SJSA1 (cell line): ENCODE data around the gene CCDC174. TPM values are rescaled to one million over a fixed set of nuclear protein-coding genes. Genes with fewer than 3 reads are reported as not detected.

ENCODE experiments used
- DNase-seq, 2 experiments: peaks; one replicate each; pipeline ENCODE4 v3.0.0-alpha.2; 2015 to 2020; ENCODE audit warnings: low spot score in 2 of 2, low read depth in 1 of 2
- H3K27ac ChIP-seq: fragments of 250-450 bp; sonication (Bioruptor Pico); 2 replicates; pipeline ENCODE4 v1.5.1; 2020; ENCODE audit warnings: mild to moderate bottlenecking, moderate library complexity
- H3K27me3 ChIP-seq: fragments of 250-450 bp; sonication (Bioruptor Pico); replicated peaks from 2 replicates; pipeline ENCODE4 v1.5.1; 2020; ENCODE audit warnings: mild to moderate bottlenecking, moderate library complexity
- H3K36me3 ChIP-seq: fragments of 250-450 bp; sonication (Bioruptor Pico); 2 replicates; pipeline ENCODE4 v1.5.1; 2020; ENCODE audit warnings: mild to moderate bottlenecking
- H3K4me1 ChIP-seq: fragments of 250-450 bp; sonication (Bioruptor Pico); replicated peaks from 2 replicates; pipeline ENCODE4 v1.6.1; 2021; ENCODE audit warnings: mild to moderate bottlenecking
- H3K4me3 ChIP-seq: fragments of 250-450 bp; sonication (Bioruptor Pico); 2 replicates; pipeline ENCODE4 v1.5.1; 2020; ENCODE audit warnings: mild to moderate bottlenecking
- H3K9me3 ChIP-seq: fragments of 250-450 bp; sonication (Bioruptor Pico); replicated peaks from 2 replicates; pipeline ENCODE4 v1.5.1; 2020; ENCODE audit warnings: mild to moderate bottlenecking
- total RNA-seq: library from RNA; depleted of rRNA; stranded (reverse); fragments of >200 nt; shearing (Covaris generic); gene quantifications from 2 replicates; pipeline ENCODE4 v1.2.3, GENCODE V29; 2014; rRNA removed

The CCDC174 gene
- total RNA-seq, 1 experiment from 2014 or later: 15.9 TPM

- no peaks in the 10 kb centered on the region for H3K36me3 ChIP-seq
- no peaks in the 10 kb centered on the region for H3K4me1 ChIP-seq
- no peak for DNase-seq
Measured at GRCh38 chr3:14703791-14704190, 52.2 kb downstream of the CCDC174 start.

GRCh38 chr3:14706096-14706495, 54.5 kb downstream of the CCDC174 start:
- Histone ChIP-seq H3K4me1 (no peaks in the 10 kb centered on the region), H3K27me3 (no peaks in the 10 kb centered on the region), H3K36me3 (no peaks in the 10 kb centered on the region), H3K4me3 (no peak overlapping the region), H3K27ac (no peak overlapping the region), H3K9me3 (no peaks in the 10 kb centered on the region)
- no peak for DNase-seq

More at GRCh38 chr3:14703791-14704190, 52.2 kb downstream of the CCDC174 start:
- no peaks in the 10 kb centered on the region for H3K27me3 ChIP-seq
- no peak overlapping the region for H3K4me3 ChIP-seq
- H3K27ac ChIP-seq: no peak overlapping the region
- H3K9me3 ChIP-seq: no peaks in the 10 kb centered on the region

- no peaks in the 10 kb centered on the region for H3K36me3 ChIP-seq
- no peak overlapping the region for H3K27ac ChIP-seq
- no peak overlapping the region for H3K4me3 ChIP-seq
- H3K27me3 ChIP-seq: peaks cover 3% of the 10 kb centered on the region; the same call in 1 of the 2 replicates
- no peaks in the 10 kb centered on the region for H3K9me3 ChIP-seq
- DNase-seq: no peak
- H3K4me1 ChIP-seq: no peaks in the 10 kb centered on the region
Measured at GRCh38 chr3:14716591-14716990, 65.0 kb downstream of the CCDC174 start.

- no peak for DNase-seq
- H3K9me3 ChIP-seq: no peaks in the 10 kb centered on the region
- H3K36me3 ChIP-seq: no peaks in the 10 kb centered on the region
- no peak overlapping the region for H3K27ac ChIP-seq
- no peak overlapping the region for H3K4me3 ChIP-seq
- peaks cover 3% of the 10 kb centered on the region; the same call in 1 of the 2 replicates for H3K27me3 ChIP-seq
- H3K4me1 ChIP-seq: no peaks in the 10 kb centered on the region
Measured at GRCh38 chr3:14717307-14717706, 65.7 kb downstream of the CCDC174 start.

DNA sequence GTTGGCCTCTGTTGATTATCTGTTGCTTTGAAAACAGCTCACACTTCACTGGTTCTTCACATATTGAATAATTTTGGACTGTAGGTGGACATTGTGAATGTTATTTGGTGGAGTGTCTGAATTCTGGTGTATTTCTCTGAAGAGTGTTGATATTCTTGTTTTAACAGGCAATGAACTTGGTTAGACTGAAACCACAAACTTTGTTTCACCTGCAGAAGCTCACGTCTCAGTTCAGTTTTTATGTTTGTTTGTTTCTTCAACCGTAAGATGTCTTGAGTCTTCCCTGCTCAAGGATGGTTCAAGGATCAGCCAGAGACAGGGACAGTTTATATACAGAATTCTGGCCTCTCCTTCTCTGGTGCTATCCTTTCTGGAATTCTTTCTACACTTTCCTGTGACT, 67.0 kb downstream of the CCDC174 start:
- Histone ChIP-seq H3K4me1 (no peaks in the 10 kb centered on the region), H3K4me3 (no peak overlapping the region), H3K9me3 (no peaks in the 10 kb centered on the region), H3K27me3 (peaks cover 3% of the 10 kb centered on the region; the same call in 1 of the 2 replicates), H3K27ac (no peak overlapping the region), H3K36me3 (no peaks in the 10 kb centered on the region)
- no peak for DNase-seq

GRCh38 chr3:14719006-14719405, 67.4 kb downstream of the CCDC174 start:
- H3K27me3 ChIP-seq: 0 out of 2 replicates have a peak, but pooled peaks cover 3% of the 10 kb centered on the region
- no peaks in the 10 kb centered on the region for H3K4me1 ChIP-seq
- H3K27ac ChIP-seq: no peak overlapping the region
- no peak for DNase-seq
- H3K4me3 ChIP-seq: no peak overlapping the region
- H3K36me3 ChIP-seq: no peaks in the 10 kb centered on the region
- H3K9me3 ChIP-seq: no peaks in the 10 kb centered on the region

DNA sequence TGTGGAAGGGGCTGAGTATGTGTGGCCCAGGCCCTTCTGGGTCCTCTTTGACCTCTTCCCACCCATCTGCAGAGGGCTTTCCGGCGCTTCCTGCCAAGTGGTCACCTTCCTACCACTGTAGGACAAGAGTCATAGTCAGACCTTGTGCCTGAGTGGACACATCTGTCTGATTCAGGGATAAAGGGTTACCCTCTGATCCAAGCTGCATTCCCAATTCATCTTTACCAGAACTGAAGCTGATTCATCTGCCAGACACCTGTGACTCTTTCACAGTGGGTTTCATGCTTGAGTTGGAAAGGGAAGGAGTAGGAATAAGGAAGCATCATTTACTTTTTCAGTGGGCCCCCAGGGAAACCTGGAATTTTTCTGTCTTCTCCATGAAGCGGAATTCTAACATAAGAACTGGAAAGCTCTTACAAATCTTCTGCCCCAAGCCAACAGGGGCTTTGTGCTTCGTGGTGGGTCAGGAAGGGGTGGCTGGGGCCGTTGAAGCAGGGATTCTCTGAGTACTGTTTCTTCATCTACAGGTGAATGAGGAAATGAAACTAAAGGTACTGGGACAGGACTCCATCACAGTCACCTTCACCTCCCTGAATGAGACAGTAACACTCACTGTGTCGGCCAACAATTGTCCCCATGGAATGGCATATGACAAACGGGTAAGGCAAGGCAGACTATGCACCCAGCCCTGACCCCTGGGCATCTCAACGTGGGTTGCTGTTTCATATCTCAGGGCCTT, 69.7 kb downstream of the CCDC174 start:
- H3K4me1 ChIP-seq: no peaks in the 10 kb centered on the region
- DNase-seq: no peak
- H3K27ac ChIP-seq: no peak overlapping the region
- no peaks in the 10 kb centered on the region for H3K9me3 ChIP-seq
- no peaks in the 10 kb centered on the region for H3K36me3 ChIP-seq
- H3K4me3 ChIP-seq: no peak overlapping the region
- 0 out of 2 replicates have a peak, but pooled peaks cover 3% of the 10 kb centered on the region for H3K27me3 ChIP-seq

Other genes starting within 250 kb of the CCDC174 start
- 36.0 and 49.4 TPM in 2 replicates for gene SLC6A6, start 249.2 kb upstream of the CCDC174 start, total RNA-seq
- gene GRIP2, start 111.4 kb upstream of the CCDC174 start, total RNA-seq: 4.0 and 5.3 TPM in 2 replicates
- not detected in 2 replicates for gene C3orf20, start 23.4 kb downstream of the CCDC174 start, total RNA-seq
- not detected in 2 replicates for gene FGD5, start 167.2 kb downstream of the CCDC174 start, total RNA-seq